Loucy (cell line): ENCODE measurements around the gene GDF7.

ENCODE experiments used
- H2AFZ ChIP-seq: fragments of 200-600 bp; sonication (generic); 2 replicates; pipeline ENCODE4 v1.6.0; 2016; ENCODE audit warnings: antibody characterized with exemption, mild to moderate bottlenecking, low read length, moderate library complexity
- H3F3A ChIP-seq: fragments of 200-600 bp; 2 replicates; pipeline ENCODE4 v1.6.0; 2016; ENCODE audit warnings: antibody characterized with exemption, low read depth, mild to moderate bottlenecking
- H3K27me3 ChIP-seq: fragments of 200-600 bp; sonication (generic); 2 replicates; pipeline ENCODE4 v1.6.1; 2014; ENCODE audit warnings: low read length, mild to moderate bottlenecking; ENCODE audit not compliant: insufficient read depth, poor library complexity, severe bottlenecking
- H3K36me3 ChIP-seq: fragments of 200-600 bp; sonication (generic); 2 replicates; pipeline ENCODE4 v1.6.1; 2016; ENCODE audit warnings: low read length; ENCODE audit not compliant: insufficient read depth
- H3K4me1 ChIP-seq: fragments of 200-600 bp; sonication (generic); 2 replicates; pipeline ENCODE4 v1.5.1; 2014; ENCODE audit warnings: low read length, mild to moderate bottlenecking; ENCODE audit not compliant: insufficient read depth, poor library complexity, severe bottlenecking
- H3K4me2 ChIP-seq: fragments of 200-600 bp; sonication (generic); 2 replicates; pipeline ENCODE4 v1.6.0; 2014; ENCODE audit warnings: antibody characterized with exemption, low read length, low read depth, mild to moderate bottlenecking; ENCODE audit not compliant: poor library complexity, severe bottlenecking
- H3K4me3 ChIP-seq: fragments of 200-600 bp; sonication (generic); 2 replicates; pipeline ENCODE4 v1.5.1; 2014; ENCODE audit warnings: low read length, mild to moderate bottlenecking, mixed read lengths; ENCODE audit not compliant: poor library complexity, severe bottlenecking
- H3K79me2 ChIP-seq: fragments of 200-600 bp; sonication (generic); 2 replicates; pipeline ENCODE4 v1.6.1; 2014; ENCODE audit warnings: low read length; ENCODE audit not compliant: insufficient read depth
- H3K9ac ChIP-seq: fragments of 200-600 bp; sonication (generic); 2 replicates; pipeline ENCODE4 v1.6.0; 2014; ENCODE audit warnings: mild to moderate bottlenecking, low read depth, low read length, moderate library complexity; ENCODE audit not compliant: poor library complexity, severe bottlenecking
- H3K9me2 ChIP-seq: fragments of 200-600 bp; sonication (generic); replicated peaks from 2 replicates; pipeline ENCODE4 v1.6.1; 2016; ENCODE audit warnings: low read depth, low read length, mixed read lengths
- H3K9me3 ChIP-seq: fragments of 200-600 bp; sonication (generic); 2 replicates; pipeline ENCODE4 v1.6.1; 2014; ENCODE audit warnings: mild to moderate bottlenecking, antibody characterized with exemption, low read length, low read depth; ENCODE audit not compliant: insufficient read depth
- H4K20me1 ChIP-seq: fragments of 200-600 bp; sonication (generic); 2 replicates; pipeline ENCODE4 v1.6.0; 2014; ENCODE audit warnings: antibody characterized with exemption, low read length, mild to moderate bottlenecking; ENCODE audit not compliant: insufficient read depth, poor library complexity, severe bottlenecking
- EZH2phosphoT487 ChIP-seq: fragments of 200-600 bp; IDR thresholded peaks from 2 replicates; pipeline ENCODE4 v1.6.1; 2018; ENCODE audit warnings: antibody characterized with exemption, mild to moderate bottlenecking, moderate library complexity, borderline replicate concordance
- TF ChIP-seq, protein P1 (sequence below): fragments of 200-600 bp; sonication (generic); conservative IDR thresholded peaks from 2 replicates; pipeline ENCODE4 v1.5.1; 2014; ENCODE audit warnings: mild to moderate bottlenecking, antibody characterized with exemption, low read length

Gene GDF7

DNA sequence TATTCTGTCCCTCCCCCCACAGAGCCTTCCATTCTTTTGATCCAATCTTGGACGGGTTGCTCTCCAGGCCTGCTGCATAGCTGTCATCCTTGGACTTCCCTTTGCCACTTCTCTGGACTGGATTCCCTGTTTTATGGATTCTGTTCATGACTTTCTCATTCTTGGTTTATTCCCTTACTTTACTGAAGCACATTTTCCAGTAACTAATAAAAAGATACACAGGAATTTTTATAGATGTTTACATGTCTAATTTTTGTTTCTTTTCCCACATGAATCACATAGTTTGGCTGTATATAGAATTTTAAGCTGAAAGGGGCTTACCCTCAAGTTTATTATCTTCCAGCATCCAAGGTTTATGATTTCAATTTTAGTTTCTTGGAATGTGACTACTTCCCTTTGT lies 37.9 kb downstream of the GDF7 start:
- H3K9me3 ChIP-seq: no peaks in the 10 kb centered on the region
- no peaks in the 10 kb centered on the region for H3F3A ChIP-seq
- H3K27me3 ChIP-seq: no peaks in the 10 kb centered on the region
- H3K9ac ChIP-seq: no peak overlapping the region
- H4K20me1 ChIP-seq: no peaks in the 10 kb centered on the region
- no peak overlapping the region for H3K4me3 ChIP-seq
- no peaks in the 10 kb centered on the region for H3K79me2 ChIP-seq
- no peaks in the 10 kb centered on the region; the same call in 1 of the 2 replicates for H3K36me3 ChIP-seq
- H2AFZ ChIP-seq: no peak overlapping the region
- H3K4me2 ChIP-seq: no peak overlapping the region
- H3K9me2 ChIP-seq: no peaks in the 10 kb centered on the region
- TF ChIP-seq, protein P1, sequence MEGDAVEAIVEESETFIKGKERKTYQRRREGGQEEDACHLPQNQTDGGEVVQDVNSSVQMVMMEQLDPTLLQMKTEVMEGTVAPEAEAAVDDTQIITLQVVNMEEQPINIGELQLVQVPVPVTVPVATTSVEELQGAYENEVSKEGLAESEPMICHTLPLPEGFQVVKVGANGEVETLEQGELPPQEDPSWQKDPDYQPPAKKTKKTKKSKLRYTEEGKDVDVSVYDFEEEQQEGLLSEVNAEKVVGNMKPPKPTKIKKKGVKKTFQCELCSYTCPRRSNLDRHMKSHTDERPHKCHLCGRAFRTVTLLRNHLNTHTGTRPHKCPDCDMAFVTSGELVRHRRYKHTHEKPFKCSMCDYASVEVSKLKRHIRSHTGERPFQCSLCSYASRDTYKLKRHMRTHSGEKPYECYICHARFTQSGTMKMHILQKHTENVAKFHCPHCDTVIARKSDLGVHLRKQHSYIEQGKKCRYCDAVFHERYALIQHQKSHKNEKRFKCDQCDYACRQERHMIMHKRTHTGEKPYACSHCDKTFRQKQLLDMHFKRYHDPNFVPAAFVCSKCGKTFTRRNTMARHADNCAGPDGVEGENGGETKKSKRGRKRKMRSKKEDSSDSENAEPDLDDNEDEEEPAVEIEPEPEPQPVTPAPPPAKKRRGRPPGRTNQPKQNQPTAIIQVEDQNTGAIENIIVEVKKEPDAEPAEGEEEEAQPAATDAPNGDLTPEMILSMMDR: no peak
- no peak for TF ChIP-seq EZH2phosphoT487
- no peaks in the 10 kb centered on the region for H3K4me1 ChIP-seq

- Histone ChIP-seq H3K9ac (no peak overlapping the region), H3K79me2 (no peaks in the 10 kb centered on the region), H4K20me1 (no peaks in the 10 kb centered on the region), H3K36me3 (no peaks in the 10 kb centered on the region), H3K27me3 (no peaks in the 10 kb centered on the region), H2AFZ (no peak overlapping the region), H3K4me1 (no peaks in the 10 kb centered on the region), H3K4me3 (no peak overlapping the region), H3F3A (no peaks in the 10 kb centered on the region), H3K9me2 (no peaks in the 10 kb centered on the region), H3K9me3 (no peaks in the 10 kb centered on the region), H3K4me2 (no peak overlapping the region)
- TF ChIP-seq, protein P1: no peak
- no peak for TF ChIP-seq EZH2phosphoT487
Observed at GRCh38 chr2:20706217-20706616, 39.3 kb downstream of the GDF7 start.

DNA sequence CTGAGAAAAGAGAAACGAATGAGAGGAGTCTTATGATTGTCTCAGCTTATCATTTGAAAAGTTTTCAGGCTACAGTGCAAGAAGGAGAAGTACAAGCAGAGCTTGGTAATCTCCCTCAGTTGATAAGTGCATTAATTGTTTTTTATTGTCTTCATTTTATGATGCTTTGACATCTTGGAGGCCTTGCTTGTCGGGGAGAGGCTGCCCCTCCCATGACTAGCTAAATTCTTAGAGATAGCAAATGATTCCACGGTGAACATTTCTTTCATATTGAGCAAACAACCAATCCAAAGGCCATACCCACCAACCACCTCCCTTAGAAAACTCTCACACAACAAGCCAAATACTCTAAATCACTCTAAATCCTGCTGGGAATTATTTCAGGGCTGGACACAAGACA lies 39.8 kb downstream of the GDF7 start:
- Histone ChIP-seq H3K4me1 (no peaks in the 10 kb centered on the region), H3F3A (no peaks in the 10 kb centered on the region), H3K4me3 (no peak overlapping the region), H3K36me3 (no peaks in the 10 kb centered on the region), H3K9ac (no peak overlapping the region), H3K9me2 (no peaks in the 10 kb centered on the region), H3K4me2 (no peak overlapping the region), H3K27me3 (no peaks in the 10 kb centered on the region), H2AFZ (no peak overlapping the region), H4K20me1 (no peaks in the 10 kb centered on the region), H3K79me2 (no peaks in the 10 kb centered on the region), H3K9me3 (no peaks in the 10 kb centered on the region)
- TF ChIP-seq, protein P1: no peak
- no peak for TF ChIP-seq EZH2phosphoT487
